ENCODE data around the gene FIGN.

DNA sequence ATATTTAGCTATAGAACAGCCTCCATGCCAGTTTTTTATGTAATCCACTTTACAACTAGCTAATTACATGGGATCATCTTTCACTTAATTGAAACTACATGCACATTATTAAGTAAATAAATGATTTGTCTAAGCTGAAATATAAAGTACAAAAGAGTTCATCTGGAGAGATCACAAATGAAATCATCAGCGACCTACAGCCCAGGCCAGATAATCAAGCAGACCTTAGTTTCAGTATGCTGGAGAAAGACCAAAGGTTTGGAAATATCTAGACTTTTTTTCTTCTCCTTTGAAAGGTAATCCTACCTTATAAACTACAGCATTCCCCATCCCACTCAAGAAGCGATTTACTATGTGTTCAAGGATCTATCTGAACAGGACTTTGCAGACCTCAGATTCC, 26.5 kb downstream of the FIGN start:
- TF ChIP-seq, protein P1, sequence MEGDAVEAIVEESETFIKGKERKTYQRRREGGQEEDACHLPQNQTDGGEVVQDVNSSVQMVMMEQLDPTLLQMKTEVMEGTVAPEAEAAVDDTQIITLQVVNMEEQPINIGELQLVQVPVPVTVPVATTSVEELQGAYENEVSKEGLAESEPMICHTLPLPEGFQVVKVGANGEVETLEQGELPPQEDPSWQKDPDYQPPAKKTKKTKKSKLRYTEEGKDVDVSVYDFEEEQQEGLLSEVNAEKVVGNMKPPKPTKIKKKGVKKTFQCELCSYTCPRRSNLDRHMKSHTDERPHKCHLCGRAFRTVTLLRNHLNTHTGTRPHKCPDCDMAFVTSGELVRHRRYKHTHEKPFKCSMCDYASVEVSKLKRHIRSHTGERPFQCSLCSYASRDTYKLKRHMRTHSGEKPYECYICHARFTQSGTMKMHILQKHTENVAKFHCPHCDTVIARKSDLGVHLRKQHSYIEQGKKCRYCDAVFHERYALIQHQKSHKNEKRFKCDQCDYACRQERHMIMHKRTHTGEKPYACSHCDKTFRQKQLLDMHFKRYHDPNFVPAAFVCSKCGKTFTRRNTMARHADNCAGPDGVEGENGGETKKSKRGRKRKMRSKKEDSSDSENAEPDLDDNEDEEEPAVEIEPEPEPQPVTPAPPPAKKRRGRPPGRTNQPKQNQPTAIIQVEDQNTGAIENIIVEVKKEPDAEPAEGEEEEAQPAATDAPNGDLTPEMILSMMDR (IDR thresholded peaks at IDR 0.05) = no peak
- TF ChIP-seq POLR2A (IDR thresholded peaks at IDR 0.05) = no peak

Data from heart left ventricle (tissue), 13 donors.